Measurements from ENCODE around the gene MKS1.

DNA sequence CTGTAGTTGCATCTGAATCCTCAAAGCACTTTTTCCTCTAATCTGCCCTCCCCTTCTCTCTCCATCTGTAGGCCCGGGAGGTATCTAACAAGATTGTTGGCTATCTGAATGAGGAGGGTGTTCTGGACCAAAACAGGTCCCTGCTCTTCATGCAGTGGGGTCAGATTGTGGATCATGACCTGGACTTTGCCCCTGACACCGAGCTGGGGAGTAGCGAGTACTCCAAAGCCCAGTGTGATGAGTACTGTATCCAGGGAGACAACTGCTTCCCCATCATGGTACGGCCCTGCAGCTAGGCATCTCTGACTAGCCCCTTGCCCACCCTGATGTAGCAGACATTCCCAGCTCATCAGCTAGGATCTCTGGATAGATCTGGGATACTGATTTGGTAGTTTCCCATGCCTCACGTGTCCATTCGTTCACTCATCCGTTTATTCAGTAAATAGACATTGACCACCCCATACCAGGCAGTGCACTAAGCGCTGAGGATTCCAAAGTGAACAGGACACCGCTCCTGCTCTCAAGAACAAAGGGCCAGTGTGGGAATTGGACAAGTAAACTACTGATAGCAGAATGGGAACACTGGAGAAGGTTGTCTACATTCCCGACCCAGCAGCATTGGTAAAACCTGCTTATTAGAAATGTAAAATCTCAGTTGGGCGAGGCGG lies 31.4 kb upstream of the MKS1 start:
- TF ChIP-seq, protein P1, sequence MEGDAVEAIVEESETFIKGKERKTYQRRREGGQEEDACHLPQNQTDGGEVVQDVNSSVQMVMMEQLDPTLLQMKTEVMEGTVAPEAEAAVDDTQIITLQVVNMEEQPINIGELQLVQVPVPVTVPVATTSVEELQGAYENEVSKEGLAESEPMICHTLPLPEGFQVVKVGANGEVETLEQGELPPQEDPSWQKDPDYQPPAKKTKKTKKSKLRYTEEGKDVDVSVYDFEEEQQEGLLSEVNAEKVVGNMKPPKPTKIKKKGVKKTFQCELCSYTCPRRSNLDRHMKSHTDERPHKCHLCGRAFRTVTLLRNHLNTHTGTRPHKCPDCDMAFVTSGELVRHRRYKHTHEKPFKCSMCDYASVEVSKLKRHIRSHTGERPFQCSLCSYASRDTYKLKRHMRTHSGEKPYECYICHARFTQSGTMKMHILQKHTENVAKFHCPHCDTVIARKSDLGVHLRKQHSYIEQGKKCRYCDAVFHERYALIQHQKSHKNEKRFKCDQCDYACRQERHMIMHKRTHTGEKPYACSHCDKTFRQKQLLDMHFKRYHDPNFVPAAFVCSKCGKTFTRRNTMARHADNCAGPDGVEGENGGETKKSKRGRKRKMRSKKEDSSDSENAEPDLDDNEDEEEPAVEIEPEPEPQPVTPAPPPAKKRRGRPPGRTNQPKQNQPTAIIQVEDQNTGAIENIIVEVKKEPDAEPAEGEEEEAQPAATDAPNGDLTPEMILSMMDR (IDR thresholded peaks at IDR 0.05), result no peak
- TF ChIP-seq POLR2A (IDR thresholded peaks at IDR 0.05), result no peak
